D721Med (cell line): ENCODE results near the gene MYCBP2.

Experiments
- DNase-seq: peaks from one replicate; pipeline ENCODE4 v3.0.0; 2011; ENCODE audit warnings: low spot score; ENCODE audit not compliant: insufficient read length
- FAIRE-seq: peaks from 2 replicates; lab custom pipeline; 2011; peaks lifted over from hg19 to GRCh38; lab: Jason Lieb, UNC
- CTCF ChIP-seq: IDR thresholded peaks from 2 replicates; pipeline ENCODE4 v1.5.1; 2012; ENCODE audit warnings: mild to moderate bottlenecking, control low read depth; ENCODE audit not compliant: insufficient read depth; ENCODE audit errors: missing control alignments

Gene MYCBP2

GRCh38 chr13:77094773-77095172 lies 232.1 kb downstream of the MYCBP2 start:
- DNase-seq (no peak), FAIRE-seq (peak; percentile 70)
- no peak for TF ChIP-seq CTCF

- FAIRE-seq (no peak), DNase-seq (no peak)
- TF ChIP-seq CTCF = no peak
These were observed 233.2 kb downstream of the MYCBP2 start for GRCh38 chr13:77093735-77094134.

- TF ChIP-seq CTCF = no peak
- FAIRE-seq = no peak
- DNase-seq = no peak
These were observed 242.1 kb downstream of the MYCBP2 start for GRCh38 chr13:77084755-77085154.

GRCh38 chr13:77079902-77080413 lies 246.9 kb downstream of the MYCBP2 start:
- FAIRE-seq (no peak), DNase-seq (no peak)
- no peak for TF ChIP-seq CTCF

- no peak for TF ChIP-seq CTCF
- DNase-seq = no peak
- FAIRE-seq = no peak
These were observed 259.4 kb downstream of the MYCBP2 start for GRCh38 chr13:77067519-77067918.

- FAIRE-seq (no peak), DNase-seq (no peak)
- no peak for TF ChIP-seq CTCF
These were observed 261.3 kb downstream of the MYCBP2 start for GRCh38 chr13:77065461-77066147.

- DNase-seq = no peak
- FAIRE-seq = no peak
- TF ChIP-seq CTCF = no peak
These were observed 264.8 kb downstream of the MYCBP2 start for GRCh38 chr13:77062097-77062496.
